ENCODE data around the gene FZD2.
A peak's percentile ranks its signal among the peaks of the same experiment; 100 is the strongest.
"Not testable (repeated sequence)": the region's sequence is repeated elsewhere in the genome, so short reads cannot be mapped to it uniquely, and the experiment has no call there.

Gene FZD2

GRCh38 chr17:44556832-44557606, at the start of gene FZD2:
Gene FZD2, plus strand, starts transcription at chr17:44557484. Its CDS starts 205 bp downstream, at chr17:44557689.
- peak; percentile 86 for DNase-seq

- DNase-seq = not testable (repeated sequence)
Observed at GRCh38 chr17:44511241-44512134, 45.8 kb upstream of the FZD2 start.

GRCh38 chr17:44518032-44518431, 39.3 kb upstream of the FZD2 start:
- DNase-seq = no peak

- DNase-seq = peak; percentile 74
Observed at GRCh38 chr17:44522883-44523671, 34.2 kb upstream of the FZD2 start.

- DNase-seq = no peak
Observed at GRCh38 chr17:44523672-44523972, 33.7 kb upstream of the FZD2 start.

- no peak for DNase-seq
Observed at GRCh38 chr17:44527102-44527501, 30.2 kb upstream of the FZD2 start.

GRCh38 chr17:44527954-44528353, 29.3 kb upstream of the FZD2 start:
- DNase-seq = no peak

GRCh38 chr17:44529864-44530263, 27.4 kb upstream of the FZD2 start:
- no peak for DNase-seq

GRCh38 chr17:44530896-44531418, 26.3 kb upstream of the FZD2 start:
- peak; percentile 59 for DNase-seq

GRCh38 chr17:44533533-44534246, 23.6 kb upstream of the FZD2 start:
- DNase-seq = peak; percentile 93

- peak; percentile 66 for DNase-seq
Observed at GRCh38 chr17:44536090-44536953, 21.0 kb upstream of the FZD2 start.

GRCh38 chr17:44537922-44538321, 19.4 kb upstream of the FZD2 start:
- not testable (repeated sequence) for DNase-seq

GRCh38 chr17:44539673-44540072, 17.6 kb upstream of the FZD2 start:
- no peak for DNase-seq

GRCh38 chr17:44540246-44541084, 16.8 kb upstream of the FZD2 start:
- DNase-seq = no peak

- no peak for DNase-seq
Observed at GRCh38 chr17:44541884-44542581, 15.3 kb upstream of the FZD2 start.

GRCh38 chr17:44543213-44543904, 13.9 kb upstream of the FZD2 start:
- no peak for DNase-seq

- no peak for DNase-seq
Observed at GRCh38 chr17:44543905-44544523, 13.3 kb upstream of the FZD2 start.

Data from suppressor macrophage treated with lipopolysaccharide for 4 hours (primary cell).